Astrocyte of the cerebellum (primary cell): ENCODE data around the gene GPR143.
A peak's percentile ranks its signal among the peaks of the same experiment; 100 is the strongest.

Experiments used
- DNase-seq: peaks from one replicate; pipeline ENCODE4 v3.0.0-alpha.2; 2011; ENCODE audit warnings: low read depth
- H3K4me3 ChIP-seq: 2 replicates; pipeline ENCODE4 v1.5.1; 2011; ENCODE audit warnings: mild to moderate bottlenecking, low read depth, low read length, moderate library complexity
- CTCF ChIP-seq: IDR thresholded peaks from 2 replicates; pipeline ENCODE4 v1.5.1; 2012; ENCODE audit warnings: low read length, low read depth, moderate library complexity, mild to moderate bottlenecking; ENCODE audit errors: missing control alignments
- in situ Hi-C: cut with HindIII; loops from 2 replicates; pipeline ENCODE4 v1.10.0; 2017; ENCODE audit warnings: low sequenced_read_pairs

GPR143 gene

DNA sequence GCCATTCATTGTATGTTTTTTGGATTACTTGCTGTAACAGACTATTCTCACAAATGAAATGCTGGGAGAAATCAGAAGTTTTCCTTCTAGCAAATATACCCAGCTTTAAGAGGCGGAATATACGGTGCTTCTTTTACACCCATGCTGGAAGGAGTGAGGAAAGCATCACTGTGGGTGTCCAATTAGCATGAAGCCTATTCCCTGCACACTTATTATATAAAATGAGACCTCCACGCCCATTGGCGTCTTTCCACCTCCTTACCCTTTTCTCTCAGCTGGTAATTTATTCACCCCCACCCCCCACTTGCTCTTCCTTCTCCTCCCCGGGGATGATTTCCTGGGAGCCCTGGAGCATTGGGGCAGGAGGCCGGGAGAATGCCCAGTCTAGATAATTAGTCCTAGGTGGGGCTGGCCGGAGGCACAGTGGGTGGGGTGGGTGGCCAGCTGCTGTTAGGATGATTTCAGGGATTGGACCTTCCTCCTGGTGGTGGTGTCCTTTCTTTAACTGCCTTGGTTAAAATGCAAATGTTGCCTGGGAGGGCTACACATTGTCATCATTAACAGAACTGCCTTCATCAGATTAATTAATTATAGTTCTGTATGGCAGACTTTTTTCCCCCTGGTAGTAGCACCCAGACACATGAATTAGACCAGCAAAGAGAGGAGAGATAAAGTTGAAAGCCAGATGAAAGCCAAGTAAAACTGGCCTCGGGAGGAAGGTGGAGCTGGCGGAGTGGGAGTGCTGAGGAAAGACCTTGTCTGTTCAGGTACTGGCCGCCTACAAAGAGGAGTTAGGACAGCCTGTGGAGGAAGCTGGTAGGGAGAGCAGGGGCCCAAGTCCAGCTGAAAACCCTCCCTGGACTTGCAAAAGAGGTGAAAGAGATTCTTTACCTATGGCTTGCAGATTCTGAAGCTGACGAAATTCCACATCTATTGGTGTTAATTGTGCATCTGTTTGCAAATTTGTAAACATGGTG lies 32.0 kb upstream of the GPR143 start:
- in situ Hi-C loops, result no loop called here
- DNase-seq, result no peak
- no peak overlapping the region for H3K4me3 ChIP-seq
- TF ChIP-seq CTCF, result no peak

GRCh38 chrX:9794495-9794894 lies 28.8 kb upstream of the GPR143 start:
- DNase-seq, result no peak
- no peak for TF ChIP-seq CTCF
- in situ Hi-C loops, result no loop called here
- no peak overlapping the region for H3K4me3 ChIP-seq

GRCh38 chrX:9790866-9791265 lies 25.2 kb upstream of the GPR143 start:
- H3K4me3 ChIP-seq, result no peak overlapping the region
- in situ Hi-C loops, result no loop called here
- TF ChIP-seq CTCF, result no peak
- no peak for DNase-seq

DNA sequence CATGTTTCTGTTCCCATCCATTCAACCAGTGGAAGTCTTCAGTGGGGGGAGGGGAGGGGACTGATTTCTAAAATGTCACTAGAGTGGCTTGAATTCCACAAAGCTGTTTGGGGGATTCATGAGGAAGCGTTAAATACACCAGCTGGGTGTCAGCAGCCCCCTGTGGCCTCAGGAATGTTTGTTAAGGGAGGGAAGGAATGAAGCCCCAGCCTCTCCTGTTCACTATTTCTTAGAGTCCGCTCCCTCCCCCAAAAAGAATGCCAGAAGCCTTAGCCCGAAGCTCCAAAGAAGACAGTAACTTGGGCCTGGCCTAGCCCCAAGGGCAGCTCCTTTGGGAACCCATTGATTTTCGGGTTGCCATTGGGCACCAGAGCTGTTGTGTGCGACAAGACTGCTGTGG lies 23.9 kb upstream of the GPR143 start:
- no peak for TF ChIP-seq CTCF
- no peak for DNase-seq
- in situ Hi-C loops, result no loop called here
- no peak overlapping the region for H3K4me3 ChIP-seq

DNA sequence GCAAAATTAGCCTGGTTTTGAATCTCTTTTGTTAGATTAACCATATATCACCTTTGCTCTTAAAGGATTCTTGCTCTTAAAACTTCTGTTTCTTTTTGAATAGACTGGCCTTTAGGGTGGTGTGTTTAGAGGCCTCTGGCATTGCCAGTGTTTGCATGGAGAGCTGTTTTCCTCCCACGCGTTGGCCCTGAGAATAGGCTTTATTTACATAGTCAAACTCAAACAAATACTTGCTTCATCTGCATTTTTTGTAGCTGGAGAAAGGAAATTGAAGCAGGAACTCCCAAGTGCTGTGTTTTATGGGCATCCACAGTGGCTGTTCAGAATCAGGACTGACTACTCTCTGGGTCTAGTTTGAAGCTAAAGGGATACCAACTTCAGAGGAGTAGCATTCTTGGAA lies 23.3 kb upstream of the GPR143 start:
- no peak for TF ChIP-seq CTCF
- DNase-seq, result no peak
- H3K4me3 ChIP-seq, result no peak overlapping the region
- in situ Hi-C loops, result no loop called here

DNA sequence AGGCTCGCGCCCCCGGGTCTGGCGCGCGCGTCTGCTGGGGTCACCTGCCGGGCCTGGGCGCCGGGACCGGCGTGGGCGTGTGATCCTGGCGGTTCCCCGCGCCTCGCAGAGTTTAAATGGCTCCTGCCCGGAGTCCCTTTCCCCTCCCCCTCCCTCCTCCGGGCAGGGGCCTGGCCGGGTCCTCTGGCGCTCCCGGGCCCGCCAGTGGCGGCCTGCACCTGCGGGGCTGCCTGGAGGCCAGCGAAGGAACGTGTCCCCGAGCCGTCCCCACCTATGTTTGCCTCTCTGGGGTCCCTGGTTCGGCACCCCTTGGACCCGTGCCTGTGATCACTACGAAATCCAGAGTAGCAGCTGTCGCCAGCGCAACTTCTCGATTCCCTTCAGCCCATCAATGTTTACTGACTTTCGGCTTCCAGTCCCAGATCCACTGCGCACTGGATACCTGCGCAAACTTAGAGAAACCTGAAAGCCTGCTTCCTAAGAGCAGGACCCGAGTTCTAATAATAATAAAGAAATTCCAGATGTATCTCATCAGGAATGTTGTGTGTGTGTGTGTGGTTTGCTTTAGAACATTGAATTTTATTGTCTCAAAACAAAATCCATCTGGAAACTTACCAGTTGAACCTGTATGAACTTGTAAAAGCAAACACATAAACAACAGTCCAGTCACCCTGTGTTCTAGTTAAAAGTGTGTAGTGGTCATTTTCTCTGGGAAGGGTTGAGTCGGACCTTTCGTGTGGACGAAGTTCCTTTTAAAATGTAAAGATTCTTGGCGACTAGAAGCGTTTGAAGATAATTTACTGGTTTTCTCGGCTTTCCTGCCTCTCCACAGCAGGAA lies 21.4 kb upstream of the GPR143 start:
- no peak for DNase-seq
- in situ Hi-C loops, result no loop called here
- peak overlapping the region; percentile 24 for H3K4me3 ChIP-seq
- TF ChIP-seq CTCF, result no peak
